ENCODE data around the gene AGBL1. TPM values are rescaled to one million over a fixed set of nuclear protein-coding genes. Genes with fewer than 3 reads are reported as not detected.

AGBL1 gene
- total RNA-seq, 2 donors from 2014 or later, result 0.23 to 0.91 TPM

- TF ChIP-seq POLR2AphosphoS5 (IDR thresholded peaks at IDR 0.05), result no peak
- TF ChIP-seq CTCF (IDR thresholded peaks at IDR 0.05), result no peak
- no peak for TF ChIP-seq POLR2A (IDR thresholded peaks at IDR 0.05)
- Histone ChIP-seq H3K4me1 (replicated peaks) (no peaks in the 10 kb centered on the region), H3K9me3 (no peaks in the 10 kb centered on the region), H3K27me3 (replicated peaks; ENCODE audit: insufficient read depth) (no peaks in the 10 kb centered on the region), H3K4me3 (no peak overlapping the region), H3K27ac (no peak overlapping the region), H3K36me3 (no peaks in the 10 kb centered on the region)
- 80% methylated on average over 11 of the region's 11 CpGs for WGBS
- no peak for DNase-seq (ENCODE audit: low spot score)
- intact Hi-C loops (cut with DNase I), result no loop called here
These were observed 114.2 kb downstream of the AGBL1 start for GRCh38 chr15:86193716-86194380.

- Histone ChIP-seq H3K27me3 (replicated peaks; ENCODE audit: insufficient read depth) (no peaks in the 10 kb centered on the region), H3K4me3 (no peak overlapping the region), H3K4me1 (replicated peaks) (no peaks in the 10 kb centered on the region), H3K27ac (no peak overlapping the region), H3K36me3 (no peaks in the 10 kb centered on the region), H3K9me3 (no peaks in the 10 kb centered on the region)
- TF ChIP-seq POLR2A (IDR thresholded peaks at IDR 0.05), result no peak
- no peak for TF ChIP-seq POLR2AphosphoS5 (IDR thresholded peaks at IDR 0.05)
- TF ChIP-seq CTCF (IDR thresholded peaks at IDR 0.05), result no peak
- intact Hi-C loops (cut with DNase I), result no loop called here
- no peak for DNase-seq (ENCODE audit: low spot score)
These were observed 118.1 kb downstream of the AGBL1 start for GRCh38 chr15:86197770-86198169.

- H3K4me3 ChIP-seq, result no peak overlapping the region
- H3K27ac ChIP-seq, result no peak overlapping the region
- no peaks in the 10 kb centered on the region for H3K36me3 ChIP-seq
- no peak for DNase-seq (ENCODE audit: low spot score)
- H3K4me1 ChIP-seq (replicated peaks), result no peaks in the 10 kb centered on the region
- H3K9me3 ChIP-seq, result no peaks in the 10 kb centered on the region
- TF ChIP-seq POLR2A (IDR thresholded peaks at IDR 0.05) (no peak), POLR2AphosphoS5 (IDR thresholded peaks at IDR 0.05) (no peak), CTCF (IDR thresholded peaks at IDR 0.05) (no peak)
- whole genome bisulfite sequencing, result 38% methylated on average over 7 of the region's 7 CpGs
- no peaks in the 10 kb centered on the region for H3K27me3 ChIP-seq (replicated peaks; ENCODE audit: insufficient read depth)
- intact Hi-C loops (cut with DNase I), result no loop called here
These were observed 119.9 kb downstream of the AGBL1 start for GRCh38 chr15:86199467-86200145.

GRCh38 chr15:86201313-86202008, 121.8 kb downstream of the AGBL1 start:
- no peak for TF ChIP-seq POLR2AphosphoS5 (IDR thresholded peaks at IDR 0.05)
- no peak for TF ChIP-seq POLR2A (IDR thresholded peaks at IDR 0.05)
- TF ChIP-seq CTCF (IDR thresholded peaks at IDR 0.05), result no peak
- WGBS, result 86% methylated on average over 3 of the region's 3 CpGs
- intact Hi-C loops (cut with DNase I), result no loop called here
- no peaks in the 10 kb centered on the region for H3K9me3 ChIP-seq
- no peaks in the 10 kb centered on the region for H3K4me1 ChIP-seq (replicated peaks)
- DNase-seq (ENCODE audit: low spot score), result no peak
- no peaks in the 10 kb centered on the region for H3K36me3 ChIP-seq
- no peaks in the 10 kb centered on the region for H3K27me3 ChIP-seq (replicated peaks; ENCODE audit: insufficient read depth)
- H3K4me3 ChIP-seq, result no peak overlapping the region
- H3K27ac ChIP-seq, result no peak overlapping the region

All from prostate gland (tissue), 2 donors.